ENCODE data around the gene HINT3.

GRCh38 chr6:126020305-126021050, 63.9 kb downstream of the HINT3 start:
- TF ChIP-seq CTCF (IDR thresholded peaks at IDR 0.05; ENCODE audit: low read depth, low read length, missing input control), result no peak
- no peak for TF ChIP-seq TAF1 (conservative IDR thresholded peaks at IDR 0.05)
- TF ChIP-seq, protein P1, sequence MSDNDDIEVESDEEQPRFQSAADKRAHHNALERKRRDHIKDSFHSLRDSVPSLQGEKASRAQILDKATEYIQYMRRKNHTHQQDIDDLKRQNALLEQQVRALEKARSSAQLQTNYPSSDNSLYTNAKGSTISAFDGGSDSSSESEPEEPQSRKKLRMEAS (IDR thresholded peaks at IDR 0.05), result no peak
- no peak for TF ChIP-seq HNF4G (IDR thresholded peaks at IDR 0.05)
- TF ChIP-seq SP1 (IDR thresholded peaks at IDR 0.05), result no peak
- TF ChIP-seq EGR1 (IDR thresholded peaks at IDR 0.05; ENCODE audit: low read depth in 2 of 2), result no peak
- TF ChIP-seq, protein P2, sequence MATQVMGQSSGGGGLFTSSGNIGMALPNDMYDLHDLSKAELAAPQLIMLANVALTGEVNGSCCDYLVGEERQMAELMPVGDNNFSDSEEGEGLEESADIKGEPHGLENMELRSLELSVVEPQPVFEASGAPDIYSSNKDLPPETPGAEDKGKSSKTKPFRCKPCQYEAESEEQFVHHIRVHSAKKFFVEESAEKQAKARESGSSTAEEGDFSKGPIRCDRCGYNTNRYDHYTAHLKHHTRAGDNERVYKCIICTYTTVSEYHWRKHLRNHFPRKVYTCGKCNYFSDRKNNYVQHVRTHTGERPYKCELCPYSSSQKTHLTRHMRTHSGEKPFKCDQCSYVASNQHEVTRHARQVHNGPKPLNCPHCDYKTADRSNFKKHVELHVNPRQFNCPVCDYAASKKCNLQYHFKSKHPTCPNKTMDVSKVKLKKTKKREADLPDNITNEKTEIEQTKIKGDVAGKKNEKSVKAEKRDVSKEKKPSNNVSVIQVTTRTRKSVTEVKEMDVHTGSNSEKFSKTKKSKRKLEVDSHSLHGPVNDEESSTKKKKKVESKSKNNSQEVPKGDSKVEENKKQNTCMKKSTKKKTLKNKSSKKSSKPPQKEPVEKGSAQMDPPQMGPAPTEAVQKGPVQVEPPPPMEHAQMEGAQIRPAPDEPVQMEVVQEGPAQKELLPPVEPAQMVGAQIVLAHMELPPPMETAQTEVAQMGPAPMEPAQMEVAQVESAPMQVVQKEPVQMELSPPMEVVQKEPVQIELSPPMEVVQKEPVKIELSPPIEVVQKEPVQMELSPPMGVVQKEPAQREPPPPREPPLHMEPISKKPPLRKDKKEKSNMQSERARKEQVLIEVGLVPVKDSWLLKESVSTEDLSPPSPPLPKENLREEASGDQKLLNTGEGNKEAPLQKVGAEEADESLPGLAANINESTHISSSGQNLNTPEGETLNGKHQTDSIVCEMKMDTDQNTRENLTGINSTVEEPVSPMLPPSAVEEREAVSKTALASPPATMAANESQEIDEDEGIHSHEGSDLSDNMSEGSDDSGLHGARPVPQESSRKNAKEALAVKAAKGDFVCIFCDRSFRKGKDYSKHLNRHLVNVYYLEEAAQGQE (IDR thresholded peaks at IDR 0.05), result no peak
- no peak for TF ChIP-seq RAD21 (IDR thresholded peaks at IDR 0.05)
- no peak for TF ChIP-seq YY1 (IDR thresholded peaks at IDR 0.05)
- no peak for TF ChIP-seq FOXA2 (IDR thresholded peaks at IDR 0.05)
- TF ChIP-seq GABPA (IDR thresholded peaks at IDR 0.05 in 1 of 2, conservative IDR thresholded peaks at IDR 0.05 in 1 of 2), result no peak
- no peak for TF ChIP-seq RXRA (IDR thresholded peaks at IDR 0.05)
- TF ChIP-seq ZBTB33 (IDR thresholded peaks at IDR 0.05), result no peak
- no peak for TF ChIP-seq NR2F2 (IDR thresholded peaks at IDR 0.05)
